OCI-LY7 (cell line): ENCODE measurements around the gene GMDS. TPM values are rescaled to one million over a fixed set of nuclear protein-coding genes. Genes with fewer than 3 reads are reported as not detected.

Experiments used
- BruUV-seq: library from RNA; stranded (reverse); fragments of 400-500 nt; replicated peaks from 2 replicates; lab custom pipeline; 2021; lab: Mats Ljungman, UMichigan
- CTCF ChIA-PET: fragments of 300-600 bp; sonication (Branson Sonifier 250); formaldehyde crosslinking; loops from one replicate; lab custom pipeline; 2022; ENCODE audit warnings: antibody characterized with exemption; ENCODE audit not compliant: unreplicated experiment; lab: Charles Lee
- POLR2A ChIA-PET: fragments of 300-600 bp; sonication (Branson Sonifier 250); formaldehyde crosslinking; loops from one replicate; lab custom pipeline; 2022; ENCODE audit warnings: antibody characterized with exemption; lab: Charles Lee
- DNase-seq: peaks from one replicate; pipeline ENCODE4 v3.0.0-alpha.2; 2015; ENCODE audit warnings: low spot score
- H2AFZ ChIP-seq: fragments of 200-600 bp; sonication (generic), shearing (Covaris generic); 2 replicates; pipeline ENCODE4 v1.6.1; 2014; ENCODE audit warnings: mild to moderate bottlenecking, antibody characterized with exemption, low read length, moderate library complexity
- H3K27ac ChIP-seq: fragments of 200-600 bp; sonication (generic); 2 replicates; pipeline ENCODE4 v1.5.1; 2014; ENCODE audit warnings: mixed run types, low read depth, mild to moderate bottlenecking, moderate library complexity, low read length, inconsistent platforms; ENCODE audit not compliant: poor library complexity, severe bottlenecking
- H3K36me3 ChIP-seq: fragments of 200-600 bp; sonication (generic); 2 replicates; pipeline ENCODE4 v1.6.1; 2014; ENCODE audit warnings: mild to moderate bottlenecking, antibody characterized with exemption, low read length, moderate library complexity, mixed read lengths; ENCODE audit not compliant: insufficient read depth
- H3K4me1 ChIP-seq: fragments of 200-600 bp; sonication (generic); 2 replicates; pipeline ENCODE4 v1.5.1; 2014; ENCODE audit warnings: mild to moderate bottlenecking, low read length; ENCODE audit not compliant: insufficient read depth, poor library complexity, severe bottlenecking
- H3K4me2 ChIP-seq: fragments of 200-600 bp; sonication (generic); 2 replicates; pipeline ENCODE4 v1.6.1; 2014; ENCODE audit warnings: mild to moderate bottlenecking, low read length
- H3K4me3 ChIP-seq: fragments of 200-600 bp; sonication (generic); 2 replicates; pipeline ENCODE4 v1.5.1; 2014; ENCODE audit warnings: mild to moderate bottlenecking, low read depth, low read length; ENCODE audit not compliant: poor library complexity, severe bottlenecking
- H3K79me2 ChIP-seq: fragments of 200-600 bp; sonication (generic); 2 replicates; pipeline ENCODE4 v1.6.1; 2016; ENCODE audit warnings: low read depth, mild to moderate bottlenecking, low read length, moderate library complexity, mixed read lengths; ENCODE audit not compliant: insufficient read depth
- H3K9me2 ChIP-seq: fragments of 200-600 bp; sonication (generic); 2 replicates; pipeline ENCODE4 v1.6.1; 2016; ENCODE audit warnings: mild to moderate bottlenecking, low read length, mixed read lengths; ENCODE audit not compliant: insufficient read depth
- H3K9me3 ChIP-seq: fragments of 200-600 bp; sonication (generic); 2 replicates; pipeline ENCODE4 v1.6.1; 2014; ENCODE audit warnings: mild to moderate bottlenecking, mixed run types, low read length, mixed read lengths
- H4K20me1 ChIP-seq: fragments of 200-600 bp; sonication (generic); 2 replicates; pipeline ENCODE4 v1.6.1; 2014; ENCODE audit warnings: mild to moderate bottlenecking, antibody characterized with exemption, low read length, moderate library complexity, mixed read lengths; ENCODE audit not compliant: insufficient read depth
- EZH2phosphoT487 ChIP-seq: fragments of 200-600 bp; sonication (generic); IDR thresholded peaks from 2 replicates; pipeline ENCODE4 v1.6.1; 2018; ENCODE audit warnings: low read depth, borderline replicate concordance, mild to moderate bottlenecking, mixed run types, antibody characterized with exemption, low read length, moderate library complexity, mixed read lengths
- intact Hi-C: fragments of 100-400 bp; cut with micrococcal nuclease; formaldehyde crosslinking; loops from one replicate; pipeline ENCODE4 v1.10.0; 2022; ENCODE audit not compliant: unreplicated experiment
- total RNA-seq, 2 experiments: library from RNA; depleted of rRNA in 1 of 2; stranded (reverse); fragments of >200 nt in 1 of 2; shearing (Covaris generic) in 1 of 2; gene quantifications; 2 replicates each; pipeline ENCODE4 v1.2.3, GENCODE V29; 2014 to 2022
- TF ChIP-seq, protein P1 (sequence below): fragments of 200-600 bp; sonication (generic); conservative IDR thresholded peaks from 2 replicates; pipeline ENCODE4 v1.5.1; 2014; ENCODE audit warnings: mild to moderate bottlenecking, antibody characterized with exemption, low read length, moderate library complexity, mixed read lengths

Gene GMDS
- total RNA-seq, 2 experiments from 2014 or later = 9.9 to 26.8 TPM

DNA sequence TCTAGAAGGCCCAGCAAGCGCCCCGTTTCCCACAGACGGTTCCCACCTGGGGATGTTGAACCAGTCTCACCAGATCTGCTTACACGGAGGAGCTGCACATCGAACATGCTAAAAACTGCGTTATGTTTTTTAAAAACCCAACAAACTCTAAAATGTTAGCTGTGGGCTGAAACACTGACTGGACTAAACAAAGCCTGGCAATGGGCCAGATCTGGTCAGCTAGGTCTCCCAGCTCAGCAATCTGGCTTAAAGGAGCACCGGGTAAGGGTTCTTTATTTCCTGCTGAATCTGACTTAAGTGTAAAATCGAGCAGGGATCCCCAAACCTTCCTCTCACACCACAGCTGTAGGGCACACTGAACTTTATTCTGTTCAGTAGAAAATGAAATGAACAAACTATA, 478.8 kb downstream of the GMDS start:
- ChIA-PET CTCF (no interaction called here), POLR2A (interaction anchor here (0.6 to 1.1 kb wide), 3 partner anchors 221 to 1029 kb away, joined by 3 to 5 read pairs (median 4); no protein-coding TSS in a partner anchor)
- Histone ChIP-seq H4K20me1 (no peaks in the 10 kb centered on the region), H2AFZ (no peak overlapping the region), H3K4me2 (no peak overlapping the region), H3K79me2 (no peaks in the 10 kb centered on the region), H3K27ac (no peak overlapping the region), H3K4me3 (no peak overlapping the region), H3K9me3 (no peaks in the 10 kb centered on the region), H3K36me3 (no peaks in the 10 kb centered on the region), H3K9me2 (no peaks in the 10 kb centered on the region), H3K4me1 (no peaks in the 10 kb centered on the region)
- no TSS peak for BruUV-seq
- no peak for DNase-seq
- TF ChIP-seq, protein P1, sequence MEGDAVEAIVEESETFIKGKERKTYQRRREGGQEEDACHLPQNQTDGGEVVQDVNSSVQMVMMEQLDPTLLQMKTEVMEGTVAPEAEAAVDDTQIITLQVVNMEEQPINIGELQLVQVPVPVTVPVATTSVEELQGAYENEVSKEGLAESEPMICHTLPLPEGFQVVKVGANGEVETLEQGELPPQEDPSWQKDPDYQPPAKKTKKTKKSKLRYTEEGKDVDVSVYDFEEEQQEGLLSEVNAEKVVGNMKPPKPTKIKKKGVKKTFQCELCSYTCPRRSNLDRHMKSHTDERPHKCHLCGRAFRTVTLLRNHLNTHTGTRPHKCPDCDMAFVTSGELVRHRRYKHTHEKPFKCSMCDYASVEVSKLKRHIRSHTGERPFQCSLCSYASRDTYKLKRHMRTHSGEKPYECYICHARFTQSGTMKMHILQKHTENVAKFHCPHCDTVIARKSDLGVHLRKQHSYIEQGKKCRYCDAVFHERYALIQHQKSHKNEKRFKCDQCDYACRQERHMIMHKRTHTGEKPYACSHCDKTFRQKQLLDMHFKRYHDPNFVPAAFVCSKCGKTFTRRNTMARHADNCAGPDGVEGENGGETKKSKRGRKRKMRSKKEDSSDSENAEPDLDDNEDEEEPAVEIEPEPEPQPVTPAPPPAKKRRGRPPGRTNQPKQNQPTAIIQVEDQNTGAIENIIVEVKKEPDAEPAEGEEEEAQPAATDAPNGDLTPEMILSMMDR = no peak
- no peak for TF ChIP-seq EZH2phosphoT487
- intact Hi-C loops = no loop called here

DNA sequence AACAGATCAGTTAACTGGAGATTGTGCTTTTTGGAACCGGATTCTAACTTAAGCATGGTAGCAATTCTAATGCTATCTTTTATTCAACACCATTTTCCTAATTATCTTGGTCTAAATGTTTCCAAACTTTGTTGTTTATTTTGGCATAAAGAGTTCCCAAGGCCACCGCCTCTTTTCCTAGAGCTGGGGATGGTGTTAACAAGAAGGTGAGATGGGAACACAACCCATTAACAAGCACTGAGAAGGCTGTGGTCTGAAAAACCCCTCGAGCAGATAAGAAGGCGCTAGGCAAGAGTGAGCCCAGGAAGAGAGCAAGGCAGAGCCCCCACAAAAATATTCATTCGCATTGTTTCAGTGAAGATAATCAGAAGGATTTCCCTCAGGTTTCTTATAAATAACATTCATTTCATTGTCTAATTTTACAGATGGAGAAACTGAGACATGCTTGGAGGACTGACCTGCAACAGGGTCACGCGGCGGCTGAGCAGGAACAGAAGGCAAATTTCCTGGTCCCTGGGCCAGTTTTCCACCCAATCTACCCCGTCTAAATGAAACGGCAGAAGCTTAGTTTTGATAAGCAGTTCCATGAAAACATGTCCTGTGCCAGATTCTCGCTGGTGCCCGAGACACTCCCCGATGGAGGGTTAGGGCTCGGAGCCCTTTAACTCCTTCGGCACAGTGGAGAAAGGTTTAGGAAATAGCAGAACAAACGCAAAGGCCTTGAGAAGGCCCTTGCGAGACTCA, 480.1 kb downstream of the GMDS start:
- Histone ChIP-seq H3K9me3 (no peaks in the 10 kb centered on the region), H2AFZ (no peak overlapping the region), H3K4me2 (no peak overlapping the region), H3K79me2 (no peaks in the 10 kb centered on the region), H3K36me3 (no peaks in the 10 kb centered on the region), H3K27ac (no peak overlapping the region), H3K4me1 (no peaks in the 10 kb centered on the region), H4K20me1 (no peaks in the 10 kb centered on the region), H3K4me3 (no peak overlapping the region), H3K9me2 (no peaks in the 10 kb centered on the region)
- ChIA-PET POLR2A (no interaction called here), CTCF (no interaction called here)
- intact Hi-C loops = no loop called here
- BruUV-seq = no TSS peak
- no peak for DNase-seq
- TF ChIP-seq EZH2phosphoT487 = no peak
- TF ChIP-seq, protein P1 = no peak

DNA sequence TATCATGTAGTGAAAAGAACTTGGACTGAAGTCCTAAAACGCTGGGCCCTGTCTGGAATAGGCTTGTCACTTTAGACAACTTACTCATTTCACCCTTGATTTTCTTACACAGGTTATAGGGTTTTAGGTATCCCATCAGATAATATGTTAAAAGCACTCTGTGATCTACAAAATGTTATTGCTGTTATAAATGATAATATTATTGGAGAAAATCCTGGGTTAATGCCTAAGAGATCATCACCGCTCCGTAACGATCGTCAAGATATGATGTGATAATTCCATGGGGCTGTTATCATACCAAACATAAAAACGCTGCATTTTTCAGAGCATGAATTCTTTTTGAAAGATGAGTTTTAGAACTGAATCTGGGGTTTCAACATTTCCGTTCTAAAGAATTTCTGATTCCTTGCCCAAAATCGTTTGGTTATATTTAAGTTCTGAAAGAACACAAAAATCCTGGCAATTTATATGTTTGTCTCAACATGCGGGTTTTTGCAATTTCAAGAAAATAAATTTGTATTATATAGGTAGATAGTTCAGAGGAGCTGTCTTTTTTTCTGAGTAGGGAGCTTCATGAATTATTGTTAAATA, 480.9 kb downstream of the GMDS start:
- H3K4me3 ChIP-seq = no peak overlapping the region
- no peak for DNase-seq
- no peak overlapping the region for H3K27ac ChIP-seq
- ChIA-PET CTCF (no interaction called here), POLR2A (no interaction called here)
- no peaks in the 10 kb centered on the region for H3K9me2 ChIP-seq
- H2AFZ ChIP-seq = no peak overlapping the region
- H3K79me2 ChIP-seq = no peaks in the 10 kb centered on the region
- TF ChIP-seq, protein P1 = no peak
- no peak for TF ChIP-seq EZH2phosphoT487
- no peaks in the 10 kb centered on the region for H3K36me3 ChIP-seq
- H3K4me2 ChIP-seq = no peak overlapping the region
- BruUV-seq = no TSS peak
- H3K9me3 ChIP-seq = no peaks in the 10 kb centered on the region
- intact Hi-C loops = no loop called here
- H3K4me1 ChIP-seq = no peaks in the 10 kb centered on the region
- H4K20me1 ChIP-seq = no peaks in the 10 kb centered on the region
